IPS-18a (cell line): Measurements from ENCODE around the gene USP50.
"Not testable (repeated sequence)": the region's sequence is repeated elsewhere in the genome, so short reads cannot be mapped to it uniquely, and the experiment has no call there.

Experiments used
- H3K27ac ChIP-seq: one replicate; pipeline ENCODE4 v1.5.1; 2013; ENCODE audit warnings: low read length
- H3K27me3 ChIP-seq: one replicate; pipeline ENCODE4 v1.6.1; 2013; ENCODE audit warnings: mild to moderate bottlenecking, low read length; ENCODE audit not compliant: control insufficient read depth, insufficient read depth
- H3K36me3 ChIP-seq: one replicate; pipeline ENCODE4 v1.6.1; 2013; ENCODE audit warnings: low read depth, low read length; ENCODE audit not compliant: control insufficient read depth
- H3K4me1 ChIP-seq: one replicate; pipeline ENCODE4 v1.6.1; 2013; ENCODE audit warnings: low read depth, low read length; ENCODE audit not compliant: control insufficient read depth
- H3K4me3 ChIP-seq: one replicate; pipeline ENCODE4 v1.5.1; 2013; ENCODE audit warnings: low read length
- H3K9ac ChIP-seq: one replicate; pipeline ENCODE4 v1.6.1; 2013; ENCODE audit warnings: mild to moderate bottlenecking, low read length, moderate library complexity
- H3K9me3 ChIP-seq: one replicate; pipeline ENCODE4 v1.6.1; 2013; ENCODE audit warnings: low read depth, low read length; ENCODE audit not compliant: control insufficient read depth

USP50 gene

GRCh38 chr15:50552238-50552637, 5.8 kb upstream of the USP50 start:
- no peak overlapping the region for H3K27ac ChIP-seq
- no peak overlapping the region for H3K4me3 ChIP-seq
- H3K36me3 ChIP-seq = no peaks in the 10 kb centered on the region
- H3K4me1 ChIP-seq = no peaks in the 10 kb centered on the region
- H3K27me3 ChIP-seq = no peaks in the 10 kb centered on the region
- H3K9ac ChIP-seq = no peak overlapping the region
- no peaks in the 10 kb centered on the region for H3K9me3 ChIP-seq

- Histone ChIP-seq H3K4me3 (no peak overlapping the region), H3K27ac (no peak overlapping the region), H3K9ac (no peak overlapping the region), H3K4me1 (peaks cover 3% of the 10 kb centered on the region), H3K36me3 (no peaks in the 10 kb centered on the region), H3K9me3 (no peaks in the 10 kb centered on the region), H3K27me3 (no peaks in the 10 kb centered on the region)
Observed at GRCh38 chr15:50549326-50549725, 2.9 kb upstream of the USP50 start.

- Histone ChIP-seq H3K4me1 (peaks cover 3% of the 10 kb centered on the region), H3K9ac (no peak overlapping the region), H3K27me3 (no peaks in the 10 kb centered on the region), H3K9me3 (no peaks in the 10 kb centered on the region), H3K27ac (no peak overlapping the region), H3K36me3 (no peaks in the 10 kb centered on the region), H3K4me3 (no peak overlapping the region)
Observed at GRCh38 chr15:50544368-50544767, 2.1 kb downstream of the USP50 start.

GRCh38 chr15:50543556-50543955, 2.9 kb downstream of the USP50 start:
- no peak overlapping the region for H3K9ac ChIP-seq

GRCh38 chr15:50542887-50543210, 3.6 kb downstream of the USP50 start:
- Histone ChIP-seq H3K27me3 (no peaks in the 10 kb centered on the region), H3K36me3 (no peaks in the 10 kb centered on the region), H3K27ac (no peak overlapping the region), H3K9me3 (no peaks in the 10 kb centered on the region), H3K4me3 (no peak overlapping the region), H3K9ac (no peak overlapping the region), H3K4me1 (peaks cover 3% of the 10 kb centered on the region)

More at GRCh38 chr15:50543556-50543955, 2.9 kb downstream of the USP50 start:
- no peaks in the 10 kb centered on the region for H3K27me3 ChIP-seq
- no peaks in the 10 kb centered on the region for H3K9me3 ChIP-seq
- no peaks in the 10 kb centered on the region for H3K36me3 ChIP-seq
- H3K4me3 ChIP-seq = no peak overlapping the region
- no peak overlapping the region for H3K27ac ChIP-seq
- H3K4me1 ChIP-seq = peaks cover 3% of the 10 kb centered on the region

GRCh38 chr15:50531766-50532165, 14.7 kb downstream of the USP50 start:
- no peak overlapping the region for H3K27ac ChIP-seq
- H3K27me3 ChIP-seq = no peaks in the 10 kb centered on the region
- H3K4me3 ChIP-seq = no peak overlapping the region
- no peak overlapping the region for H3K9ac ChIP-seq
- no peaks in the 10 kb centered on the region for H3K9me3 ChIP-seq
- no peaks in the 10 kb centered on the region for H3K36me3 ChIP-seq
- H3K4me1 ChIP-seq = no peaks in the 10 kb centered on the region

- H3K9ac ChIP-seq = no peak overlapping the region
- no peaks in the 10 kb centered on the region for H3K27me3 ChIP-seq
- no peaks in the 10 kb centered on the region for H3K36me3 ChIP-seq
- H3K27ac ChIP-seq = no peak overlapping the region
- no peaks in the 10 kb centered on the region for H3K9me3 ChIP-seq
- no peak overlapping the region for H3K4me3 ChIP-seq
- no peaks in the 10 kb centered on the region for H3K4me1 ChIP-seq
Observed at GRCh38 chr15:50531163-50531562, 15.3 kb downstream of the USP50 start.

- H3K4me3 ChIP-seq = no peak overlapping the region
- H3K4me1 ChIP-seq = no peaks in the 10 kb centered on the region
- no peak overlapping the region for H3K9ac ChIP-seq
- H3K36me3 ChIP-seq = no peaks in the 10 kb centered on the region
- no peaks in the 10 kb centered on the region for H3K27me3 ChIP-seq
- H3K9me3 ChIP-seq = no peaks in the 10 kb centered on the region
- no peak overlapping the region for H3K27ac ChIP-seq
Observed at GRCh38 chr15:50523851-50524251, 22.6 kb downstream of the USP50 start.

GRCh38 chr15:50519740-50520425, 26.6 kb downstream of the USP50 start:
- no peaks in the 10 kb centered on the region for H3K9me3 ChIP-seq
- H3K36me3 ChIP-seq = no peaks in the 10 kb centered on the region
- no peak overlapping the region for H3K9ac ChIP-seq
- H3K4me1 ChIP-seq = no peaks in the 10 kb centered on the region
- H3K27me3 ChIP-seq = no peaks in the 10 kb centered on the region
- no peak overlapping the region for H3K27ac ChIP-seq
- H3K4me3 ChIP-seq = no peak overlapping the region

GRCh38 chr15:50513001-50513400, 33.5 kb downstream of the USP50 start:
- Histone ChIP-seq H3K36me3 (no peaks in the 10 kb centered on the region), H3K4me3 (no peak overlapping the region), H3K9me3 (no peaks in the 10 kb centered on the region), H3K27me3 (no peaks in the 10 kb centered on the region), H3K4me1 (no peaks in the 10 kb centered on the region), H3K27ac (no peak overlapping the region), H3K9ac (no peak overlapping the region)

GRCh38 chr15:50506121-50506520, 40.3 kb downstream of the USP50 start:
- H3K4me3 ChIP-seq = no peak overlapping the region
- no peaks in the 10 kb centered on the region for H3K36me3 ChIP-seq
- H3K9ac ChIP-seq = peak overlapping the region; percentile 17
- H3K27me3 ChIP-seq = no peaks in the 10 kb centered on the region
- H3K9me3 ChIP-seq = no peaks in the 10 kb centered on the region
- H3K27ac ChIP-seq = no peak overlapping the region
- peaks cover 7% of the 10 kb centered on the region for H3K4me1 ChIP-seq

- not testable (repeated sequence) for H3K27me3 ChIP-seq, H3K27ac ChIP-seq, H3K4me1 ChIP-seq, H3K36me3 ChIP-seq, H3K9me3 ChIP-seq, H3K4me3 ChIP-seq
- peak overlapping the region; percentile 17 for H3K9ac ChIP-seq
Observed at GRCh38 chr15:50505656-50506055, 40.8 kb downstream of the USP50 start.
